GM12878 (cell line): ENCODE data around the gene ANKFY1. TPM values are rescaled to one million over a fixed set of nuclear protein-coding genes. Genes with fewer than 3 reads are reported as not detected.

Experiments used
- ATAC-seq: fragments of 200-7000 bp; cut with Tn5 transposase; 3 replicates; pipeline ENCODE4 v1.9.1; 2020; ENCODE audit warnings: mild to moderate bottlenecking, moderate library complexity
- BruUV-seq: library from RNA; stranded (reverse); fragments of 400-500 nt; replicated peaks from 2 replicates; lab custom pipeline; 2021; lab: Mats Ljungman, UMichigan
- CTCF ChIA-PET: fragments of 300-600 bp; sonication (Branson Sonifier 250); formaldehyde crosslinking; extraction: SDS; loops from one replicate; lab custom pipeline; 2021; ENCODE audit warnings: inconsistent platforms; lab: Yijun Ruan, JAX
- POLR2A ChIA-PET: fragments of 350-600 bp; formaldehyde crosslinking; extraction: SDS; loops from one replicate; lab custom pipeline; 2021; ENCODE audit warnings: inconsistent platforms; lab: Charles Lee
- RAD21 ChIA-PET: fragments of 300-600 bp; sonication (Branson Sonifier 250); formaldehyde crosslinking; loops from one replicate; lab custom pipeline; 2023; ENCODE audit warnings: antibody characterized with exemption; ENCODE audit not compliant: unreplicated experiment; lab: Charles Lee
- SMC1A ChIA-PET: fragments of 300-600 bp; sonication (Branson Sonifier 250); formaldehyde crosslinking; loops from one replicate; lab custom pipeline; 2023; ENCODE audit not compliant: unreplicated experiment, uncharacterized antibody; lab: Charles Lee
- DNase-seq: peaks from one replicate; pipeline ENCODE4 v3.0.0-alpha.2; 2011; ENCODE audit warnings: low read depth, low spot score
- FAIRE-seq: peaks from 3 replicates; lab custom pipeline; 2011; peaks lifted over from hg19 to GRCh38; lab: Jason Lieb, UNC
- H2AFZ ChIP-seq: 2 replicates; pipeline ENCODE4 v1.6.0; 2011; ENCODE audit warnings: low read depth, low read length, control low read depth; ENCODE audit not compliant: control insufficient read depth
- H3K27ac ChIP-seq: 2 replicates; pipeline ENCODE4 v1.5.1; 2011; ENCODE audit warnings: control low read depth; ENCODE audit not compliant: control insufficient read depth, insufficient read depth
- H3K27me3 ChIP-seq, 2 experiments: replicated peaks in 1 of 2; 2 replicates each; pipeline versions ENCODE4 v1.6.0 to v1.6.1; 2011; ENCODE audit warnings: low read length in 1 of 2; ENCODE audit not compliant: control insufficient read depth in 2 of 2, insufficient read depth in 2 of 2
- H3K36me3 ChIP-seq, 2 experiments: 2 replicates each; pipeline ENCODE4 v1.5.1; 2011; ENCODE audit warnings: low read length in 1 of 2; ENCODE audit not compliant: control insufficient read depth in 2 of 2, insufficient read depth in 2 of 2
- H3K4me1 ChIP-seq: 2 replicates; pipeline ENCODE4 v1.6.1; 2011; ENCODE audit warnings: mild to moderate bottlenecking, low read length, moderate library complexity, mixed read lengths; ENCODE audit not compliant: control insufficient read depth, insufficient read depth
- H3K4me2 ChIP-seq: 2 replicates; pipeline ENCODE4 v1.6.0; 2011; ENCODE audit warnings: control low read depth; ENCODE audit not compliant: control insufficient read depth, insufficient read depth
- H3K4me3 ChIP-seq: fragments of 200-600 bp; sonication (generic); 2 replicates; pipeline ENCODE4 v1.5.1; 2016
- H3K79me2 ChIP-seq: 2 replicates; pipeline ENCODE4 v1.6.0; 2011; ENCODE audit warnings: low read length; ENCODE audit not compliant: control insufficient read depth, insufficient read depth
- H3K9ac ChIP-seq: 2 replicates; pipeline ENCODE4 v1.8.0; 2011; ENCODE audit warnings: low read length, control low read depth, mixed read lengths; ENCODE audit not compliant: control insufficient read depth, insufficient read depth
- H3K9me3 ChIP-seq: replicated peaks from 3 replicates; pipeline ENCODE4 v1.5.1; 2011; ENCODE audit warnings: mild to moderate bottlenecking, low read length; ENCODE audit not compliant: control insufficient read depth, insufficient read depth
- H4K20me1 ChIP-seq: 2 replicates; pipeline ENCODE4 v1.6.0; 2011; ENCODE audit not compliant: control insufficient read depth, insufficient read depth
- SUZ12 ChIP-seq: fragments of 200-600 bp; sonication (generic); IDR thresholded peaks from one replicate; pipeline ENCODE4 v1.6.1; 2018; ENCODE audit warnings: antibody characterized with exemption, mild to moderate bottlenecking; ENCODE audit not compliant: unreplicated experiment
- ZBTB40 ChIP-seq: fragments of 450-650 bp; IDR thresholded peaks from 2 replicates; pipeline ENCODE4 v1.6.1; 2016; ENCODE audit warnings: mild to moderate bottlenecking, moderate library complexity, borderline replicate concordance
- WGBS: methylation state at CpG from one replicate; pipeline ENCODE4 v1.1.6; 2016; ENCODE audit warnings: low lambda C conversion rate; ENCODE audit not compliant: insufficient replicate concordance, insufficient coverage; ENCODE audit errors: missing lambda C conversion rate; 5-methylcytosine and 5-hydroxymethylcytosine counted together
- in situ Hi-C: fragments of 300-500 bp; cut with MboI; formaldehyde crosslinking; loops from 9 replicates; pipeline ENCODE4 v1.14.3; 2018; ENCODE audit warnings: mixed read lengths
- intact Hi-C: fragments of 100-400 bp; cut with micrococcal nuclease; formaldehyde crosslinking; loops from one replicate; pipeline ENCODE4 v1.14.2; 2022; ENCODE audit not compliant: unreplicated experiment
- polyA plus RNA-seq, 11 experiments: library from polyadenylated mRNA; depleted of rRNA in 4 of 11; unstranded in 6 of 11; stranded (reverse) in 5 of 11; fragments of >200 nt; fragmentation: Nextera tagmentation in 4 of 11; fragmentation: Illumina TruSeq in 1 of 11; extraction: Ambion mirVana in 4 of 11; extraction: Trizol in 1 of 11; gene quantifications; 1 replicate in 1 of 11; 2 replicates in 10 of 11; pipeline versions ENCODE4 v1.2.1 to v1.2.3, GENCODE V29; 2011 to 2016; ENCODE audit warnings: inconsistent platforms in 2 of 11, missing spikeins in 2 of 11, low read depth in 1 of 11
- total RNA-seq, 4 experiments: library from RNA; depleted of rRNA in 3 of 4; stranded (reverse); fragments of >200 nt in 3 of 4; fragmentation: Illumina TruSeq in 1 of 4; extraction: Trizol in 1 of 4; gene quantifications; 2 replicates each; pipeline versions ENCODE4 v1.2.1 to v1.2.3, GENCODE V29; 2013 to 2021

The ANKFY1 gene
- total and polyA plus RNA-seq, 10 of the 15 experiments (the other 5 are each of a cell fraction or from before 2014, with no cell fraction given): 3.0 to 27.7 (median 16.4) TPM

GRCh38 chr17:4163951-4164350, 99.8 kb downstream of the ANKFY1 start:
- no peaks in the 10 kb centered on the region for H3K27me3 ChIP-seq
- in situ Hi-C loops: no loop called here
- intact Hi-C loops: no loop called here
- H3K4me3 ChIP-seq: no peak overlapping the region
- H2AFZ ChIP-seq: no peak overlapping the region
- ATAC-seq (no peak), DNase-seq (no peak), FAIRE-seq (no peak)
- peaks cover 7% of the 10 kb centered on the region for H3K4me1 ChIP-seq
- H3K36me3 ChIP-seq: peaks cover 5 to 18% of the 10 kb centered on the region in 2 experiments
- no peaks in the 10 kb centered on the region for H3K79me2 ChIP-seq
- ChIA-PET SMC1A (interaction anchor here (0.5 kb wide), 1 partner anchor 192 kb away, joined by 3 read pairs; no protein-coding TSS in a partner anchor), RAD21 (no interaction called here), POLR2A (no interaction called here), CTCF (interaction anchor here (1.3 kb wide), 1 partner anchor 19 kb away, joined by 3 read pairs; no protein-coding TSS in a partner anchor)
- H4K20me1 ChIP-seq: no peaks in the 10 kb centered on the region
- no peak overlapping the region for H3K27ac ChIP-seq
- H3K9ac ChIP-seq: no peak overlapping the region
- 95% methylated on average over 6 of the region's 6 CpGs for WGBS
- no peaks in the 10 kb centered on the region for H3K9me3 ChIP-seq
- BruUV-seq: no TSS peak
- no peak for TF ChIP-seq SUZ12
- TF ChIP-seq ZBTB40: no peak
- no peak overlapping the region for H3K4me2 ChIP-seq
